ENCODE results near the gene PTPRN2. TPM values are rescaled to one million over a fixed set of nuclear protein-coding genes. Genes with fewer than 3 reads are reported as not detected.

Gene PTPRN2
- total and polyA plus RNA-seq, 2 donors (not counting 3 experiments of a cell fraction or from before 2014, with no cell fraction given), result 0.62 to 0.88 TPM

GRCh38 chr7:157972914-157973313 is 614.7 kb downstream of the PTPRN2 start:
- Histone ChIP-seq H3K4me3 (replicated peaks in 1 of 3; ENCODE audit: insufficient read depth in 1 of 3, low read depth in 1 of 3, low read length in 3 of 3) (no peak overlapping the region), H3K9me1 (replicated peaks; ENCODE audit: control insufficient read depth, extremely low read depth, insufficient read depth, low read length) (no peaks in the 10 kb centered on the region), H3K27me3 (ENCODE audit: control insufficient read depth in 2 of 2, insufficient read depth in 2 of 2, low read length in 2 of 2) (no peaks in the 10 kb centered on the region), H3K27ac (ENCODE audit: insufficient read depth, low read depth, low read length) (no peak overlapping the region), H3K9me3 (replicated peaks; ENCODE audit: control insufficient read depth, insufficient read depth, low read length) (peaks cover 6% of the 10 kb centered on the region), H3K36me3 (ENCODE audit: control insufficient read depth in 2 of 2, extremely low read depth in 1 of 2, insufficient read depth in 2 of 2, low read length in 2 of 2) (no peaks in the 10 kb centered on the region), H4K20me1 (replicated peaks; ENCODE audit: control insufficient read depth, extremely low read depth, insufficient read depth, low read length) (no peaks in the 10 kb centered on the region), H3K4me2 (ENCODE audit: insufficient read depth, low read length) (no peak overlapping the region), H3K9ac (replicated peaks; ENCODE audit: extremely low read depth, insufficient read depth, low read length) (no peak overlapping the region), H3K4me1 (ENCODE audit: control insufficient read depth, extremely low read depth, insufficient read depth, low read length) (no peaks in the 10 kb centered on the region), H2AFZ (ENCODE audit: low read depth, low read length) (no peak overlapping the region), H3K79me2 (ENCODE audit: control insufficient read depth, insufficient read depth, low read length) (no peaks in the 10 kb centered on the region)
- DNase-seq (ENCODE audit: low read depth, low spot score), result no peak
- no TSS peak for BruUV-seq (replicated peaks)
- intact Hi-C loops (cut with micrococcal nuclease), result no loop called here
- ChIA-PET CTCF (no interaction called here), POLR2A (no interaction called here)
- no peak for TF ChIP-seq POLR2A (IDR thresholded peaks at IDR 0.05; ENCODE audit: low read depth, low read length)
- no peak for TF ChIP-seq GATA2 (IDR thresholded peaks at IDR 0.05; ENCODE audit: insufficient read depth, insufficient read length, low read depth, low read length)
- TF ChIP-seq EZH2 (IDR thresholded peaks at IDR 0.05; ENCODE audit: borderline replicate concordance, low read depth, low read length, severe bottlenecking), result no peak
- no peak for TF ChIP-seq CTCF (IDR thresholded peaks at IDR 0.05; ENCODE audit: extremely low read depth in 1 of 2, insufficient read depth in 1 of 2, low read depth in 1 of 2, low read length in 2 of 2)
- no peak for TF ChIP-seq POLR2AphosphoS5 (IDR thresholded peaks at IDR 0.05; ENCODE audit: insufficient read depth, low read depth, low read length)
- no peak for TF ChIP-seq JUN (IDR thresholded peaks at IDR 0.05; ENCODE audit: borderline replicate concordance, insufficient read depth, insufficient read length, low read depth)
- no peak for TF ChIP-seq FOS (IDR thresholded peaks at IDR 0.05; ENCODE audit: borderline replicate concordance, insufficient read depth, low read length)
- TF ChIP-seq MAX (IDR thresholded peaks at IDR 0.05; ENCODE audit: insufficient read depth, insufficient read length), result no peak
- FAIRE-seq, result no peak
- dilution Hi-C loops (cut with MboI; ENCODE audit: extremely low pct_ligation_motif_present, low sequenced_read_pairs), result no loop called here

All from endothelial cell of umbilical vein (primary cell).